Measurements from ENCODE around the gene SLC25A44. TPM values are rescaled to one million over a fixed set of nuclear protein-coding genes. Genes with fewer than 3 reads are reported as not detected.

SLC25A44 gene
- total and polyA plus RNA-seq, 7 experiments from 2014 or later = 8.3 to 38.4 (median 19.6) TPM

- peaks cover 0 to 3% (median 0%) of the 10 kb centered on the region in 11 donors for H3K9me3 Mint-ChIP-seq
- peak overlapping the region in 3 of 10 donors; percentile 20 to 92 (median 29) for H3K4me3 Mint-ChIP-seq
- intact Hi-C loops (cut with micrococcal nuclease) = no loop called here
- peaks cover 0 to 6% (median 0%) of the 10 kb centered on the region in 5 donors for H3K36me3 Mint-ChIP-seq
- no peak for DNase-seq
- POLR2A ChIA-PET = no interaction called here
- H3K27me3 ChIP-seq (ENCODE audit: control insufficient read depth in 2 of 2, insufficient read depth in 2 of 2, low read length in 2 of 2) = no peaks in the 10 kb centered on the region
- H3K4me3 ChIP-seq (ENCODE audit: low read length) = no peak overlapping the region
- peaks cover 5 to 6% of the 10 kb centered on the region in 2 donors for H3K4me1 ChIP-seq (ENCODE audit: control insufficient read depth in 2 of 2, insufficient read depth in 2 of 2, low read length in 2 of 2)
- H3K27me3 Mint-ChIP-seq = no peaks in the 10 kb centered on the region
- H3K9me3 ChIP-seq (ENCODE audit: control insufficient read depth in 2 of 3, low read length in 3 of 3) = no peaks in the 10 kb centered on the region
- peaks cover 4 to 30% (median 15%) of the 10 kb centered on the region in 7 donors for H3K4me1 Mint-ChIP-seq
- H3K27ac ChIP-seq (ENCODE audit: low read depth, low read length) = no peak overlapping the region
- H3K36me3 ChIP-seq (ENCODE audit: control insufficient read depth in 2 of 3, insufficient read depth in 3 of 3, low read length in 3 of 3) = no peaks in the 10 kb centered on the region
- ATAC-seq = no peak
- CTCF ChIA-PET = interaction anchor here (1.2 kb wide), 1 partner anchor 15 kb away, joined by 6 read pairs; no protein-coding TSS in a partner anchor
- H3K27ac Mint-ChIP-seq = peak overlapping the region in 1 of 9 donors; percentile 63
Observed at GRCh38 chr1:156162430-156163037, 31.4 kb upstream of the SLC25A44 start.

DNA sequence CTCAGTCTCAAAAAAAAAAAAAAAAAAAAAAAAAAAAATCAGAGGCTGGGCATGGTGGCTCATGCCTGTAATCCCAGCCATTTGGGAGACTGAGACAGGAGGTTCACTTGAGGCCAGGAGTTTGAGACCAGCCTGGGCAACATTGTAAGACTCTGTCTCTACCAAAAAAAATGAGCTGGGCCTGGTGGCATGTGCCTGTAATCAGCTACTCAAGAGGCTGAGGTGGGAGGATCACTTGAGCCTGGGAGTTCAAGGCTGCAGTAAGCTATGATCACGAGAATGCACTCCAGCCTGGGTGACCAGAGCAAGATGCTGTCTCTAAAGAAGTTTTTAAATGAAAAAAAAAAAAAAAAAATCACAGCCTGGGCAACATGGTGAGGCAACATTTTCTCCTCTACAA lies 30.2 kb upstream of the SLC25A44 start:
- Histone ChIP-seq H3K27me3 (ENCODE audit: control insufficient read depth in 2 of 2, insufficient read depth in 2 of 2, low read length in 2 of 2) (no peaks in the 10 kb centered on the region), H3K9me3 (ENCODE audit: control insufficient read depth in 2 of 3, low read length in 3 of 3) (no peaks in the 10 kb centered on the region), H3K4me1 (ENCODE audit: control insufficient read depth in 2 of 2, insufficient read depth in 2 of 2, low read length in 2 of 2) (peaks cover 3 to 5% of the 10 kb centered on the region in 2 donors), H3K36me3 (ENCODE audit: control insufficient read depth in 2 of 3, insufficient read depth in 3 of 3, low read length in 3 of 3) (no peaks in the 10 kb centered on the region), H3K27ac (ENCODE audit: low read depth, low read length) (no peak overlapping the region), H3K4me3 (ENCODE audit: low read length) (no peak overlapping the region)
- Mint-ChIP-seq H3K9me3 (peaks cover 0 to 3% (median 0%) of the 10 kb centered on the region in 11 donors), H3K4me3 (no peak overlapping the region), H3K4me1 (peaks cover 4 to 29% (median 15%) of the 10 kb centered on the region in 7 donors), H3K27ac (no peak overlapping the region), H3K27me3 (no peaks in the 10 kb centered on the region), H3K36me3 (peaks cover 0 to 7% (median 0%) of the 10 kb centered on the region in 5 donors)
- ATAC-seq (no peak), DNase-seq (no peak)
- ChIA-PET CTCF (interaction anchor here (1.7 kb wide), 1 partner anchor 17 kb away, joined by 5 read pairs; no protein-coding TSS in a partner anchor), POLR2A (interaction anchor here (0.5 to 1.4 kb wide), 3 partner anchors 10 to 752 kb away, joined by 3 to 6 read pairs (median 4); no protein-coding TSS in a partner anchor)
- intact Hi-C loops (cut with micrococcal nuclease) = no loop called here

- no peak for ATAC-seq
- CTCF ChIA-PET = interaction anchor here (1.7 kb wide), 1 partner anchor 17 kb away, joined by 5 read pairs; no protein-coding TSS in a partner anchor
- Mint-ChIP-seq H3K27ac (no peak overlapping the region), H3K4me3 (no peak overlapping the region), H3K9me3 (peaks cover 0 to 3% (median 0%) of the 10 kb centered on the region in 11 donors), H3K4me1 (peaks cover 4 to 26% (median 15%) of the 10 kb centered on the region in 7 donors), H3K27me3 (no peaks in the 10 kb centered on the region), H3K36me3 (peaks cover 0 to 7% (median 0%) of the 10 kb centered on the region in 5 donors)
- Histone ChIP-seq H3K4me1 (ENCODE audit: control insufficient read depth in 2 of 2, insufficient read depth in 2 of 2, low read length in 2 of 2) (peaks cover 3 to 5% of the 10 kb centered on the region in 2 donors), H3K4me3 (ENCODE audit: low read length) (no peak overlapping the region), H3K27me3 (ENCODE audit: control insufficient read depth in 2 of 2, insufficient read depth in 2 of 2, low read length in 2 of 2) (no peaks in the 10 kb centered on the region), H3K9me3 (ENCODE audit: control insufficient read depth in 2 of 3, low read length in 3 of 3) (no peaks in the 10 kb centered on the region), H3K27ac (ENCODE audit: low read depth, low read length) (no peak overlapping the region), H3K36me3 (ENCODE audit: control insufficient read depth in 2 of 3, insufficient read depth in 3 of 3, low read length in 3 of 3) (no peaks in the 10 kb centered on the region)
- intact Hi-C loops (cut with micrococcal nuclease) = no loop called here
- POLR2A ChIA-PET = interaction anchor here (0.5 to 1.6 kb wide), 5 partner anchors 9 to 752 kb away, joined by 3 to 6 read pairs (median 4); partner anchors contain the start of gene PMF1
- no peak for DNase-seq
Observed at GRCh38 chr1:156164125-156164831, 29.6 kb upstream of the SLC25A44 start.

- intact Hi-C loops (cut with micrococcal nuclease) = no loop called here
- H3K27me3 ChIP-seq (ENCODE audit: control insufficient read depth in 2 of 2, insufficient read depth in 2 of 2, low read length in 2 of 2) = no peaks in the 10 kb centered on the region
- ChIA-PET POLR2A (interaction anchor here (0.6 to 1.6 kb wide), 3 partner anchors 8 to 48 kb away, joined by 4 to 6 read pairs (median 5); partner anchors contain the start of gene PMF1), CTCF (interaction anchor here (0.6 kb wide), 1 partner anchor 39 kb away, joined by 3 read pairs; no protein-coding TSS in a partner anchor)
- no peaks in the 10 kb centered on the region for H3K27me3 Mint-ChIP-seq
- no peak overlapping the region for H3K27ac Mint-ChIP-seq
- no peak for ATAC-seq
- DNase-seq = no peak
- peaks cover 4 to 20% (median 12%) of the 10 kb centered on the region in 7 donors for H3K4me1 Mint-ChIP-seq
- H3K27ac ChIP-seq (ENCODE audit: low read depth, low read length) = no peak overlapping the region
- H3K4me3 Mint-ChIP-seq = no peak overlapping the region
- no peaks in the 10 kb centered on the region for H3K36me3 ChIP-seq (ENCODE audit: control insufficient read depth in 2 of 3, insufficient read depth in 3 of 3, low read length in 3 of 3)
- H3K9me3 Mint-ChIP-seq = peaks cover 0 to 3% (median 0%) of the 10 kb centered on the region in 11 donors
- peaks cover 0 to 7% (median 0%) of the 10 kb centered on the region in 5 donors for H3K36me3 Mint-ChIP-seq
- no peaks in the 10 kb centered on the region for H3K9me3 ChIP-seq (ENCODE audit: control insufficient read depth in 2 of 3, low read length in 3 of 3)
- H3K4me3 ChIP-seq (ENCODE audit: low read length) = no peak overlapping the region
- H3K4me1 ChIP-seq (ENCODE audit: control insufficient read depth in 2 of 2, insufficient read depth in 2 of 2, low read length in 2 of 2) = peaks cover 3 to 5% of the 10 kb centered on the region in 2 donors
Observed at GRCh38 chr1:156165083-156165482, 28.8 kb upstream of the SLC25A44 start.

GRCh38 chr1:156167536-156167935 lies 26.4 kb upstream of the SLC25A44 start:
- DNase-seq (no peak), ATAC-seq (no peak)
- peaks cover 0 to 7% (median 0%) of the 10 kb centered on the region in 5 donors for H3K36me3 Mint-ChIP-seq
- Histone ChIP-seq H3K4me3 (ENCODE audit: low read length) (no peak overlapping the region), H3K4me1 (ENCODE audit: control insufficient read depth in 2 of 2, insufficient read depth in 2 of 2, low read length in 2 of 2) (no peaks in the 10 kb centered on the region), H3K27ac (ENCODE audit: low read depth, low read length) (no peak overlapping the region), H3K36me3 (ENCODE audit: control insufficient read depth in 2 of 3, insufficient read depth in 3 of 3, low read length in 3 of 3) (no peaks in the 10 kb centered on the region), H3K9me3 (ENCODE audit: control insufficient read depth in 2 of 3, low read length in 3 of 3) (no peaks in the 10 kb centered on the region), H3K27me3 (ENCODE audit: control insufficient read depth in 2 of 2, insufficient read depth in 2 of 2, low read length in 2 of 2) (no peaks in the 10 kb centered on the region)
- H3K4me1 Mint-ChIP-seq = peaks cover 0 to 8% (median 0%) of the 10 kb centered on the region in 7 donors
- peak overlapping the region in 1 of 9 donors; percentile 41 for H3K27ac Mint-ChIP-seq
- H3K27me3 Mint-ChIP-seq = no peaks in the 10 kb centered on the region
- ChIA-PET CTCF (interaction anchor here (1.1 kb wide), 1 partner anchor 24 kb away, joined by 3 read pairs; no protein-coding TSS in a partner anchor), POLR2A (no interaction called here)
- H3K9me3 Mint-ChIP-seq = peaks cover 0 to 3% (median 0%) of the 10 kb centered on the region in 11 donors
- no peak overlapping the region for H3K4me3 Mint-ChIP-seq
- intact Hi-C loops (cut with micrococcal nuclease) = no loop called here

DNA sequence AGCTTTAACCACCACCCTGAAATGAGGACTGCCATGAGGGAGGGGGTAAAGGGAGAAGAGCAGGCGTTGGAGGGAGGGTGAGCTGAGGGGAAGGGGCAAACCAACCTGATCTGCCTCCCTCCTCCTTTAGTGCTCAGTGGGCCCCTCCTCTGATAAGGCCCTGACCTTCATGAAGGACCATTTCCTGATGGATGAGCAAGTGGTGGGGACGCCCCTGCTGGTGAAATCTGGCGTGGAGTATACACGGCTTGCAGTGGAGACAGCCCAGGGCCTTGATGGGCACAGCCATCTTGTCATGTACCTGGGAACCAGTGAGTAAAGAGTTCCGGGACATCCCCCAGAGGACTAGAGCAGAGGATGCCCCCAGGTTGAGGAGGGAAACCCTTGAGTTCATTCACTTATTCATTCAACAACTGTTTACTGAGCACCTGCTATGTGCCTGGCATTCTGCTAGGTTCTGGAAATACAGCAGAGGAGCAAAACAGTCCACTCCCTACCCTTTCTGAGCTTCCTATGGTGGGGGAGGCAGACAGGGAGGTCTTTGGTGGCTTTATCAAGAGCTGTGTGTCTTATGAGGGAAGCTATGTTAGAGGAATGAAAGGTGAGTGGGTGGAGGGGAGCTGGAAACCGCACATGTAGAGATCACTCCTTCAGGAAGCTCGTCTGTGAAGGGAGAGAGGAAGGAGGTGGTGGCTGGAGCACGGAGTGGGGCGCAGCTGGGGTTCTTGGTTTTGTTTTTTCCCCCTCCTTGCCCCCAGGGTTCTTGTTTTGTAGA lies 21.0 kb upstream of the SLC25A44 start:
- H3K4me1 ChIP-seq (ENCODE audit: control insufficient read depth in 2 of 2, insufficient read depth in 2 of 2, low read length in 2 of 2) = peaks cover 1 to 2% of the 10 kb centered on the region in 2 donors
- Mint-ChIP-seq H3K27ac (no peak overlapping the region), H3K36me3 (no peaks in the 10 kb centered on the region), H3K9me3 (no peaks in the 10 kb centered on the region), H3K4me3 (no peak overlapping the region), H3K27me3 (no peaks in the 10 kb centered on the region), H3K4me1 (peaks cover 1 to 8% (median 6%) of the 10 kb centered on the region in 7 donors)
- H3K4me3 ChIP-seq (ENCODE audit: low read length) = no peak overlapping the region
- ChIA-PET POLR2A (interaction anchor here (0.7 to 1.7 kb wide), 3 partner anchors 8 to 52 kb away, joined by 3 to 6 read pairs (median 3); partner anchors contain the start of gene SLC25A44), CTCF (interaction anchor here (1.3 kb wide), 1 partner anchor 52 kb away, joined by 5 read pairs; no protein-coding TSS in a partner anchor)
- no peaks in the 10 kb centered on the region for H3K36me3 ChIP-seq (ENCODE audit: control insufficient read depth in 2 of 3, insufficient read depth in 3 of 3, low read length in 3 of 3)
- intact Hi-C loops (cut with micrococcal nuclease) = no loop called here
- no peaks in the 10 kb centered on the region for H3K9me3 ChIP-seq (ENCODE audit: control insufficient read depth in 2 of 3, low read length in 3 of 3)
- no peak overlapping the region for H3K27ac ChIP-seq (ENCODE audit: low read depth, low read length)
- H3K27me3 ChIP-seq (ENCODE audit: control insufficient read depth in 2 of 2, insufficient read depth in 2 of 2, low read length in 2 of 2) = no peaks in the 10 kb centered on the region
- ATAC-seq = no peak
- DNase-seq = no peak

Data from naive thymus-derived CD4-positive, alpha-beta T cell (primary cell).